GM19025 (cell line): ENCODE measurements around the gene DHX58.
"Not testable (repeated sequence)": the region's sequence is repeated elsewhere in the genome, so short reads cannot be mapped to it uniquely, and the experiment has no call there.

ENCODE experiments used
- ATAC-seq: cut with Tn5 transposase; IDR thresholded peaks from one replicate; pipeline ENCODE4 v1.9.1; 2021; ENCODE audit warnings: mild to moderate bottlenecking, low read depth, moderate library complexity; ENCODE audit not compliant: unreplicated experiment

The DHX58 gene

DNA sequence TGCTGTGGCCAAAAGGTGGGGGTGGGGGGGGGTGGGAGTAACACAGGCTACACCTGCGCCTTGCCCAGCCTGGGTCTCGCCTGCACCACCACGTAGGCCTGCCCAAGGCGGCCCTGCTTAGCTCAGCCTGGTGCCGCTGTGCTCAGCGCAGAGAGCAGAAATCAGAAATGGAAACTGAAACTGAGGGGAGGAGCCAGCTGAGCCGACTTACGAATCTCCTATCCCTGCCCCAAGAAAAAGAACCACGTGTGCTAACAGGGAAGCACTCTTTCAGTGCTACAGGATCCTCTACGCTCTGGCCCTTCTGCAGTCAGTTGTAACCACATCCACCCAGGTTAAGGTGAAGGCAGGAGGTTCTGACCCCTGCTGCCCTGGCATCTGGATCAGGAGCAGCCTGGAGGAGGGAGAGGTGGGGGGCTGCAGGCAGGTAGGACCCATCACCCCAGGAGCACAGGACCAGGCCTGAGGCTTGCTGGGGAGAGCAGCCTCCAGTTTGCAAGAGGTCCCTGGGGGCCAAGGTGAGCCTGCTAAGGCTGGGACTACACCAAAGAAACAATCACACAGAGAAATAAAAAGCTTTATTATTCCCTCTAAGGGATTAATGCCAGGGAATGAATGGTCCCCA is at the start of gene DHX58:
TSS of gene DHX58 (minus strand) at position 163 of the 625 bp plus-strand sequence. CDS start 822 bp downstream, outside the sequence.
- peak; percentile 65 for ATAC-seq

DNA sequence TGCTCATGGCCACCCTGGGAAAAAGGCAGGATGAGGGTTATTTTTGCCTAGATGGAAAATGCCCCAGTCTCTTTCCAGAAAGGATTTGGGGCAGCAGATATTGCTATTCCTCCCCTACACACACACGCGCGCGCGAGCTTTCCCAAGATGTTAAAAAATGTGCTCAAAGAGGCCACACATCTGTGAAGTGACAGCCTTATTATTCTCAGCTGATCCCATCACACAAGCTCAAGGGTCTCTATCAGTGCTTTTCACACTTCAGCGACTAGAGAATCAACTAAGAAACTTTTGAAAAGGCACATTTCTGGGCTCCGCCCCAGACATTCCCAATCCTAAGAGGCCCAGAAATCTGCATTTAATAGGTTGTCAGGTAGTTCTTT is 48.0 kb upstream of the DHX58 start:
- ATAC-seq = no peak

DNA sequence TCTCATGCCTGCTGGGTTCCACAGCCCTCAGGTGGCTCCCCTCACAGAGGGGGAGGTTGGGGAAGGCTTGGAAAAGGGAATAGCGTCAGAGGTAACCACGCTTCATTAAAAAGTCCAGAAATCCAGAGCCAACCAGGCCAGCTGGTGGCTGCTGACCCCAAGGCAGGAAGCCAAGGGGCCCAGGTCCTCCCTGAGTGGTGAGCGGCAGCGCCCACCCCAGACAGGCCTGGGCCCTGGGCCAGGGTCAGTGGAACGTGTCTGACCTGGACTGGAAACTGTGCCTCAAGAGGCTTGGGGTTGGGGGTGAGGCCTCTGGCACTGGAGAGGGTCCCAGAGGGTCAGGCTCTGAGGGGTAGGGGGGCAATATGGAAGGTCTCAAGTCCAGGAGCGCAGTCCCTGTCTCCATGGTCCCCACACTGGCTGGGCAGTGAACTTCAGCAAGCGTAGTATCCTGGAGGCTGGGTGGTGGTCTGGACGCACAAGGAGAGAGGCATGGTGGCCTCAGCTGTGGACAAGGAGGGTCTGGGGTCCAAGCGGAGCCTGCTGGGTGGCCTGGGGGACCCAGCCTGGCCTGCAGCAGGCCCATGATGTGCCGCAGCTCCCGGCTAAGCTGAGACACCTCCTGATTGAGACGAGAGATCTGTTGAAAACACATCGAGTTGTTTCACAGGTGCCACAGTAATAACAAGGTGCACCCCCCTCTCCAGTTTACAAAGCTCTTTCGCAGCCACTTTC is 47.4 kb upstream of the DHX58 start:
- no peak for ATAC-seq

DNA sequence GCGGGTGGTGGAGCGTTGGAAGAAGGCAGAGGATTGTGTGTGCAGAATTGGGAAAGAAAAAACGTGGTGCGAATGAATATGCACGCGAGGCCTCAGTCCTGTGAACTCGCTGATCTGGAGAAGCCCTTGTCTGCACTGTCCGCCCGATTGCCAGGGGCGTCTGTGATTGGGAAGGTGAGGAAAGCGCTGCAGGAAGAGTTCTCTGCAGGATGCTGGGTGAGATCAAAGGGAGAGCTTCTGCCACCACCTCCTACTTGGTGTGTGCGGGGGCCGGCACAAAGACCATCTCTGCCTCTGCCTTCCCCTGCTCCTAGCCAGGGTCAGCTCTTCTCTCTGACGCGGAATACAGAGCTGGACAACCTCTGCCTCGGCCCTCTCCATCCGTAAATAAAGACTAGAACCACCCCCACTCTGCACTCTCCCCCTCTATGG is 43.1 kb upstream of the DHX58 start:
- ATAC-seq = no peak

DNA sequence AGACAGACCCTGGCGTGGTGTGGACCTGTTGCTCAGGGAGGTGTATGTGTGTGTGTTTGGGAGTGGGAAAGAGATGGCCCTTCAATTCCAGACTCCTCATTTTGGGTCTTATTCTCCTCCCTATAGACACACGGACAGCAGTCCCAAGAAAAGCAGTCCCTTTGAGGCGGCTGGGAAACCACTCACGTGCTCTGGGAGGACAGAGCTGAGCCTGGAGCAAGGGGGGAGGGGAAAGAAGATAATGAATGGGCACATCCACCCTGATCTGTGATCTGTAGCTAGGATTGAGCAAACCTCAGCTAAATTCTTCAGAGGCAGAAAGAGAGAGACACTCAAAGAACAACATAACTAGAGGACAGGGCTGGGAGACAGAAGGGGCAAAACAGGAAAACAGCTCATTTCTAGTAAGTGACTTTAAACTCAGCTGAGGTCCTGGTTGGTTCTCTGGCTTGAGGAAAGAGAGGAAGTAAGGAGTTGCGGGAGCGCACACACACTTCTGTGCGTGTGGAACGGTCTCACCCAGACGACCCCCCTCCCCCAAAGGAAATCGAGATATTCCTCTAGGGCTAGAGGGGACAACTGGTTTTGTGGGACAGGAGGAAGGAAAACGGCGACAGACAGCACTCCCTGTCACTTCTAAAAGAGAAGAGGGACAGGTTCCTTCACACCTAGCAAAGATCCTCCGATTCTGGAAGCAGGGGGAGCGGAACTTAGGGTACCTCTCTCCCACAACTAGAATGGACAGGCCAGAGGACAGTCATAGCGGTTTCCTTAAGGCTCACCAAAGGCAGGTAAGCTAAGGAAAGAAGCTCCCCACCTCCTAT is 41.6 kb upstream of the DHX58 start:
- no peak for ATAC-seq

DNA sequence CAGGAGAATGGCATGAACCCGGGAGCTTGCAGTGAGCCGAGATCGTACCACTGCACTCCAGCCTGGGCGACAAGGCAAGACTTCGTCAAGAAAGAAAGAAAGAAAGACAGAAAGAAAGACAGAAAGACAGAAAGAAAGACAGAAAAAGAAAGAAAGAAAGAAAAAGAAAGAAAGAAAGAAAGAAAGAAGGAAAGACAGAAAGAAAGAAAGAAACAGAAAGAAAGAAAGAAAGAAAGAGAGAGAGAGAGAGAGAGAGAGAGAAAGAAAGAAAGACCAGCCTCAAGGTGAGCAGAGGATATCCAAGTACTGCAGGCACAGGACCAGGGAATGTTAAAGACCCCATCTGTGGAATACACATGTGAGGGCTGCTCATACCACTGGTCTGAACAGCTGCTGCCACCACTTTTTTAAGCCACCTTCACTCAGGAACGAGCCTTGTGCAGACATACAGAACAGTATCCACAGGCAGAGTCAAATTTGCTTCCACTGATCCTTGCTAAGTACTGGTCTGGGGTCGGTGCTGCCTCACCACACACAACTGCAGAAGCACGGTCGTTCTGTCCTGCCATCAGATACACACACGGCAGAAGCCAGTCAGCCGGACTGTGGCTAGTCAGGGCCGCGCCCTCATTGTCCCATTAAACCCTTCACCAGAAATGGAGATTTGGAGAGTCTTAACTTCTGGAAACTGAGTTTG is 34.5 kb upstream of the DHX58 start:
- ATAC-seq = no peak

DNA sequence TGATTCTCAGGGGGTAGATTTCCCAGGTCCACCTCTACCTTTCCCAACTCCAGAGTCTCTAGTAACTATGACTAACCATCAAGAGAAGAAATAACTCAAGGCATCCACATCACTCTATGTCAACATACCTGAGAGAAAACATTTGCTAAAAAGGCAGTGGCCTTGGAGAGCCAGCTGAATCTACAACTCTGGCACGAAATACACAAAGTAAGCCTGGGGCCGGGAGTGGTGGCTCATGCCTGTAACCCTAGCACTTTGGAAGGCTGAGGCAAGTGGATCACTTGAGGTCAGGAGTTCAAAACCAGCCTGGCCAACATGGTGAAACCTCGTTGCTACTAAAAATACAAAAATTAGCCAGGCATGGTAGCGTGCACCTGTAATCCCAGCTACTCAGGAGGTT is 30.6 kb upstream of the DHX58 start:
- not testable (repeated sequence) for ATAC-seq

DNA sequence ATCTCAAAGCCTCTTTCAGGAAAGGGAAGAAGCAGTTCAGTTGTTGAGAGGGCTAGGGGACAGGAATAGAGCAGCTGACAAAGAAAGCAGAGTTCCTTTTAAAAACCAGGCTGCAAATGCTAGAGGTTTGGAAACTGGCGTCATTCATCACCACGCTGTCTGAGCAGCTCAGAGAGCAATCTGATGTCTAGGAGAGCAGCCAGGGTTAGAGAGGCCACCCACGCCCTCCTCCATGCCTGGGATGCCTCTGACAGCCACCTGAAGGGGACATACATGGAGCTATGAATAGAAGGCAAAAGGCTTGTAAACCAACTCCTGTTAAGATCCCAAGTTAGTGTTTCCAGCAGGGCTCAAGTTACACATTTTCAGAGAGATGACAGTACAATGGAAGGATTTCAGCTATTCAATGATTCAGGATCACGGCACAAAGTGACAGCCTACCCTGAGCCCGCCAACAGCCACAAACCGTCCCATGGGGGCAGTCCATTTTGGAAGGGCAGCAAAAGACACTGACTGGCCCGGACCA is 29.9 kb upstream of the DHX58 start:
- ATAC-seq = no peak

DNA sequence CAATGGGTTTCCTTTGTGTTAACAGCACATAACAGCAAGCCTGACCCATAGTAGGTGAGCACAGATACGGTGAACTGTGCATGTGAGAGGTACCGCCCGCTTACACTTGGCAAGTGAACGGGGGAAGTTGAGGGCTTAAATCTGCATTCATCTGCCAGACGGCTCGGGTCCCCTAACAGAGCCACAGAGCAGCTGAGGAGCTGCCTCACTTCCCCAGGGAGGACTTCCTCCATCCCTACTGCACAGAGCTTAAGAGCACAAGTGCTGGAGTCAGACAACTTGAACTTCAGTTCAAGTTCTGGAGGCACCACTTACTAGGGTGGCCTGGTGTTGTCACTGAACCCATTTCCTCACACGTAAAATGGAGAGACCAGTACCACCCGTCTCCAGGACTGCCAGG is 28.9 kb upstream of the DHX58 start:
- no peak for ATAC-seq

DNA sequence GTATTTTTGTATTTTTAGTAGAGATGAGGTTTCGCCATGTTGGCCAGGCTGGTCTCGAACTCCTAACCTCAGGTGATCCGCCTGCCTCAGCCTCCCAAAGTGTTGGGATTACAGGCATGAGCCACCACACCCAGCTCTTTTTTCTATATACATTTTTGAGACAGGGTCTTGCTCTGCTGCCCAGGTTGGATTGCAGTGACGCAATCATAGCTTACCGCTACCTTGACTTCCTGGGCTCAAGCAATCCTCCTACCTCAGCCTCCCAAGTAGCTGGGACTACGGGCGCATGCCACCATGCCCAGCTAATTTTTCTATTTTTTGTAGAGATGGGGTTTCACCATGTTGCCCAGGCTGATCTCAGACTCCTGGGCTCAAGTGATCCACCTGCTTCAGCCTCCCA is 28.2 kb upstream of the DHX58 start:
- ATAC-seq = not testable (repeated sequence)

DNA sequence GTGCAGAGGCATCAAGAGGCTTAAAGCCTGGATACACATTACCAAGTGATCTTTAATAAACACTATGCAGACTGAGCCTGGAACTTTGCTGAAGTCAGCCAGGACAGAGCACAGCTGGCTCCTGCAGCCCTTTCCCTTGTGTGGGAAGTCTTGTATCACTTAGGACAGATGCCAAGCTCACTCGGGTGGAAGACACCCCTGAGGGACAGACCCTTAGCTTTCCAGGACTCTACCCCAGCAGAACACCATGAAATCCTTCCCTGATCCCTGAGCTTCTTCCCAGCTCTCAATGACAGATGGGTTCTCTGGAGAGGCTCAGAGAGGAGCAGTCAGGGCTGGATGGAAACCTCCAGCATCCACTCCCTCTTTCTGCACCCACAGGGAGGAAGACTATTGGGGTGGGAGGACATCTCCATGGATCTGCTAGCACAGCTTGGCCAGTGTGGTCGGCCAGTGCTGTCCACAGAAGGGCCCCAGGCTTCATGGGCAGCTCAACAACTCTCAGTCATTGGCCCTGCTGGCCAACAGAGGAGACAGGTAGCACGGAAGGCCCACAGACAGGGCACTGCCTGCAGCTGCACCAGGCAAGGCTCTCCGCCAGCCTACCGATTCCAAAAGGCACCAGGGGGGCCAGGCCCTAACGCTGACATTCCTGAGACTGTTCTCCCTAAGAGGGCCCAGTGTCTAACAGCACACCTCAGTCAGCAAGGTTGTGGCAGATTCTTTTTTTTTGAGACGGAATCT is 26.4 kb upstream of the DHX58 start:
- no peak for ATAC-seq

DNA sequence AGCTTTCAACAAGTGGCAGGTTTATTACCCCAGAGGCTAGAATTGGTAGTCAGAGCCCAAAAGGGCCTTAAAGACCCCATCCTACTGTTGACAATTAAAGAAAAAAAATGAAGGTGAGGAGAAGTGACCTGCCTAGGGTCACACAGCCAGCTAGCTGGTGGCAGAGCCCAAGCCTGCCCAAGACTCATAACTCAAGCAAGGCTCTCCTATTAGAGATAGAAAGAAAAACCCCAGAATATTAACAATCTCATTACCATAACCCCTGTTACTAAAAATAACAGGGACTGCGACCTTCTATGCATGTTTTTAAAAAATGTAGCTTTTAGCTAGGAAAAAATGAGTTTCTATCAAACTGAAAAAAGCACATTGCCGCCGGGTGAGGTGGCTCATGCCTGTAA is 24.1 kb upstream of the DHX58 start:
- no peak for ATAC-seq

DNA sequence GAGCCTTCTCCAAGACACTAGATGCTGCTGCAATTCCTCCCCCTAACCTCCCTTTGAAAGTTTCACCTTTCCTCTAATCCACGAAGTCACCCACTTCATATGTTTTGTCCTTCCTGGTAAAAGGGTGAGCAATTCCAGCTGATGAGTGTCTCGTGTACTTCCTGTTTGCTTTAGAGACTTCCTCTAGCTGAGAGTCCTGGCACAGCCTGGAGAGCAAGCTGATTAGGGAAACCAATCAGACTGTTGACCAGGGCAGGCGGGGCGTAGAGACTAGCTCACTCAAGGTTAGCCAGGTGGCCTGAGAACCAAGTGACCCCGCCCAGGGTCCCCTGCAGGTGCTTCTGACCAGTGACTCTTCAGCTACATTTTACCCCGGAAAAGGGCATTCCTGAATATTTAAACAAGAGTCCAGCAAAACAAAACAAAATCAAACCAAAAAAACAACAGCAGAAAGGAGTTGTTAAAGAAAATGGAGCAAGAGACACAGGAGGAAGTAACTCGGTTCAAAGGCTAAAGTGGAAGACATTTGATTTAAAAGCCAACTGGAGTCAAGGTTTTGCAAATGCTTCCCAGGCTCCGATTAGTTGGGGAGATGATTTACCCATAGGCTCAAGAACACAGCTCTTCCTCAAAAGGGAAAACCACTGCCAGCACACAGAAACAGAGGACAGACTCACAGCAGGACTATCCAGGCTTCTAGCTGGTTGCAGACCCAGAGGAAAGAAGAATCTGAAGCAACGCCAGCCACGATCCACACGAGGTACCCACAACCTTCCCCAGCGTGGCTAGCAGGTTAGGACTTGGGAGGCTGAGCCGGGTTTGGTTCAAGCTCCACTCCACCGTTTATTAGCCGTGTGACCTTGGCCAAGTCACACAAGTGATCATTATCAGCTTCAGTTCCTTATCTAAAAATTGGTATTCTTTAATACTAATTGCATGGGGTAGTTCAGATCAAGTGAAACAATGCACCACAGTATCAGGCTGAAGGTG is 23.4 kb upstream of the DHX58 start:
- ATAC-seq = no peak

DNA sequence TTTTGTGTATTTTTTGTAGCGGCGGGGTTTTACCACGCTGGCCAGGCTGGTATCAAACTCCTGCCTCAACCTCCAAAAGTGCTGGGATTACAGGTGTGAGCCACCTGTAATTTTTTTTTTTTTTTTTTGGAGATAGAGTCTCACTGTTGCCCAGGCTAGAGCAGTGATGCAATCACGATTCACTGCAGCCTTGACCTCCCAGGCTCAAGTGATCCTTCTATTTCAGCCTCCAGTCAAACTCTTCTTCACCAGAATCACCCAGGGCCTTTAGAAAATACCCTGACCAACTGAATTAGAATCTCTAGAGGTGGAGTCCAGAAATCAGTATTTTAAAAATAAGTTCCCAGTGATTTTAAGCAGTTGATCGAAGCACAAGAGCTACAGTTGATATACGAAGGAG is 22.6 kb upstream of the DHX58 start:
- no peak for ATAC-seq

DNA sequence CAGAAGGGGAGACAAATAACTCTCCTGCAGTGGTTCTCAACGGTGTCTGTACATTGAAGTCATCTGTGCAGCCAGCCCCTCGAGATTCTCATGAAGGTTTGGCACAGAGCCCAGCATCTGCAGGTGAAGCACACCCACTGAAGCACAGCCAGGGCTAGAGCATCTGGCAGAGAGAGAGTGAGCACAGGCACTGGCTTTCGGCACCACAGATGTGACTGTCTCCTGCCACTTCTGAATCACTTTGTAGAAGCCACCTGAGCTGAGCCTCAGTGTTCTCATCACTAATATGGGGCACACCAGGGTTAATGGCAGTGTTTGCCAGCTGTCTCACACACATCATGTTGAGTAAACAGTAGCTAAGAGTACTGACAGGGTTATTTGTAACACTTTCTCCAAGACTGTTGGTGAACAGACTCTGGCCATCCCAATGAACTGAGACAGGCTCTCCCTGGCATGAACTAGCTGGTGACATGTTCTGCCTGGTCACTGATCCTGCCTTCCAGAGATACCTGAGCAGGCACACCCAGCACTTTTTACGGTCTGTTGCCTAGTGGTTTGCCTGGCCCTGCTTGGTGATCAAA is 21.0 kb upstream of the DHX58 start:
- ATAC-seq = peak; percentile 53

DNA sequence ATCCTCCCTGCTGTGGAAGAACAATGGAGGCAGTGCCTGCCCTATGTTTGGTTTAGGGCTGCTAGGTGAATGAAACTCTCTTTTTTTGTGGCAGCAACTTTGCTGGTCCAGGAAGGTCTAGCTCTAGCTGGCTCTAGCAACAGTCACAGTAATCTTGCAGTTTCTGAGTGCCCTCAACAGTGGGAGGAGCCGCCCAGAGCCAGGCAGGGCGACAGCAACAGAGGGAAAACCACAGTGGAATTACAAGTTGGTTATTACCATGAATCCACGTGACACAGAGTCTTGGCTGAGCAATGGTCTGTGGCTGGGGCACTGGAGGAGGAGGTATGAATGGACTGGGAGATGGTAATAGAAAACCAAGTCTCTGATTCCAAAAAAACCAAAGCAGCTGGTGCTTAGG is 20.4 kb upstream of the DHX58 start:
- peak; percentile 10 for ATAC-seq

DNA sequence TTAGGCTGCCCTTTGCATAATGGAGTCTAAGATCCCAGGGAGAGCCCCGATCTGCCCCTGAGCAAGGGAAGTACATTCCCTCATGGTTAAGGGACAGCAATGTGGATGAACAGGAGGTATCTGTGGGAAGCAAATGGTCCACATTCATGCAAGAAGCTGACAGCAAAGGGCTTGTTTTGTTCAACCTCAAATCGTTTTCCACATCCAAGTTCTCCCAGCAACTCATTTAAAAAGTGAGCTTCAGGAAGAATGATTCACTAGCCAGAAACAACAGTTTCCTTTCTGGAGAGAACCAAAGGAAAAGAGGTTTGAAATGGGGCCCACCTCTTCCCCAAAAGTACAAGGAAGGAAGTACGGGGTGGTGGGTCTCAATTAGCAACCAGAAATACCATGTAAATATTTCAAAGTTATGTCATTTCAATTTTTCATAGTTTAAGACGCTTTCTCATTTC is 19.5 kb upstream of the DHX58 start:
- no peak for ATAC-seq

DNA sequence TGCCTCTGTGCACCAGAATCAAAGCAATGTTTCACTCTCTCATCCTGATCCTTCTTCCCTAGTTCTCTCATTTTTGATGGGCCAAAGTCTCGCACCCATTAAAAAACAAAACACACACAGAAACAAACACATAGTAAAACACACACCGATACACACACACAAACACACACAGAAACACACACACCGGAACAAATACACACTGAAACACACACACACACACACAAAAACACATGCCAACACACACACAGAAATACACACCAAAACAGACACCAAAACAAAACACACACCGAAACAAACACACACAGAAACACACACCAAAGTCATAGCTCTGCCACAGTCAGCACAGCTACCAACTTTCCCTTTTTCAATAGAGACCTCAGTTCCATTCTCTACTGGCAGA is 18.7 kb upstream of the DHX58 start:
- ATAC-seq = no peak
